AG09319 (cell line): Measurements from ENCODE around the gene DUS1L.

Source experiments
- DNase-seq: peaks from one replicate; pipeline ENCODE4 v3.0.0-alpha.2; 2010; ENCODE audit warnings: low read depth; ENCODE audit errors: extremely low read depth
- CTCF ChIP-seq: IDR thresholded peaks from 2 replicates; pipeline ENCODE4 v1.5.1; 2011; ENCODE audit warnings: low read depth, mild to moderate bottlenecking, inconsistent platforms, low read length, moderate library complexity

Gene DUS1L

GRCh38 chr17:82055023-82055964, 10.3 kb downstream of the DUS1L start:
- TF ChIP-seq CTCF = no peak
- DNase-seq = no peak

DNA sequence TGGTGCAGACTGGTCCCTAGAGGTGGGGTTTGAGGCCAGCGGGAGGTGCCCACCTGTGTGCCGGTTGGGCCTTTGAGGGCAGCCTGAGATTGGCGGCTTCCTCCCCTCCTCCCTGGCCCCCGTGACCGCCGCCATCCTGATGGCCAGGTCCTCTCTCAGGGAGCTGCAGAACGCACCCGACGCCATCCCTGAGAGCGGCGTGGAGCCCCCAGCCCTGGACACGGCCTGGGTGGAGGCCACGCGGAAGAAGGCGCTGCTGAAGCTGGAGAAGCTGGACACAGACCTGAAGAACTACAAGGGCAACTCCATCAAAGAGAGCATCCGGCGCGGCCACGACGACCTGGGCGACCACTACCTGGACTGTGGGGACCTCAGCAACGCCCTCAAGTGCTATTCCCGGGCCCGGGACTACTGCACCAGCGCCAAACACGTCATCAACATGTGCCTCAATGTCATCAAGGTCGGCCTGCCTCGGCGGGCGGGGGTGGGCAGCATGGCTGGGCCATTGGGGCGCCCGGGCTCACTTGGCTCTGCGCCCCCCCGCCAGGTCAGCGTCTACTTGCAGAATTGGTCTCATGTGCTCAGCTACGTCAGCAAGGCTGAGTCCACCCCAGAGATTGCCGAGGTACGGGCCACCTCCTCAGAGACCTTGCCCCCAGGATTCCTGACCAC, 11.1 kb downstream of the DUS1L start:
- TF ChIP-seq CTCF = no peak
- no peak for DNase-seq

- no peak for DNase-seq
Observed at GRCh38 chr17:82053556-82054263, 11.9 kb downstream of the DUS1L start.

GRCh38 chr17:82053130-82053529, 12.5 kb downstream of the DUS1L start:
- no peak for TF ChIP-seq CTCF
- DNase-seq = no peak

More at GRCh38 chr17:82053556-82054263, 11.9 kb downstream of the DUS1L start:
- TF ChIP-seq CTCF = no peak

DNA sequence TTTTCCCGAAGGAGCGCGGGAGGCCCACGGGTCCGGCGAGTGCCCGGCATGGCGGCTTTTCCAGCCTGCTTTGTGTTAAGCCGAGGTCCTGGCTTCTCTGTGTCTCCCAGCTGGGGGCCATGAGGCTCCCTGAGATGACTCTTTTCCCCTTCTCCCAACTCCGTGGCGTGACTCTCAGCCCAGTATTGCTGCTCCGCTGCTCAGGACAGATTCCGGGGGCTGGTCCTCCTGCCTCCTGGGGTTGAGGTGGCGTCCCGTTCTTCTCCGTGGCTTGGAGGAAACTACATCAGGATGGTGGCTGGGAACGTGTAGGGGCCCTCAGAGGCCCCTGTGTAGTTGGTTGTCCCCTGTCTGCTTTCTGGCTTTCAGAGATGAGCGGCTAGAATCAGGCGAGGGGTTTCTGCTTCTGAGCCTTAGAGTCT, 13.0 kb downstream of the DUS1L start:
- no peak for DNase-seq
- no peak for TF ChIP-seq CTCF

DNA sequence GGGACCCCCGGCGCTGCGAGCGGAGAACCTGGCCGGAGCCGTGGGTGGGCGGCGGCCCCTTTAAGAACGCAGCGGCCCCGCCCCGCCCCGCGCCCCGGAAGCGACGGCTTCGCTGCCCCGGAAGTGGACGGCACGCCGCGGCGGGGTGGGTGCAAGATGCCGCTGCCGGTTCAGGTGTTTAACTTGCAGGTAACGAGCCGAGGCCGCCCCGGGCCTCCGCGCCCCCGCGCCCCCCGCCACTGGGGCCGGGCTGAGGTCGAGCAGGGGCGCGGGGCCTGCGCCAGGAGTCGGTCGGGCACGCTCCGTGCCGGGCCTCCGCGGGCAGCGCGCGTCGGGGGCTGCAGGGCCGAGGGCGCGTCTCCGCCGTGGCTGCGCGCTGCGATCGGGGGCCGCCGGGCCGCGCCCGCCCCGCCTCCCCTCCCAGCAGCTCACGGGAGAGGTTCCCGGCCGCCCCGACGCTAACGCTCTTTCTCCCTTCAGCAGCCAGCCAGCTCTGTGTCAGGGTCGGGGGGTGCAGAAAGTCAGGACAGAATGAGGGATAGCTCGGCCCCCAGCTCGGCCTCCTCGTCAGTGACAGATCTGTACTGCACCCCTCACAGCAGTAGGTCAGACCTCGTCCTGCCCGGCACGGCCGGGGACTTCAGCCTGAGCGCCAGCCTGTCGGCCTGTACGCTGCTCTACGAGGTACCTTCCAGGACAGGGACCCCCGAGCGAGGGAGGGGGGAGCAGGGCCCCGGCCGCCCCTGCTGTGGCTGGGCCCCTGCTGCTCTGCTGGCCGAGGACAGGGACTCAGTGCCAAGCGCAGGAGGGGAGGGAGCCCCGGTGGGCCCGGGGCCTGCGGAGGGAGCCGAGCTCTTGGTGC, 13.6 kb downstream of the DUS1L start, which contains the start of the genes GPS1 and RFNG:
GPS1 (plus strand) TSS at position 123 of the 862 bp plus-strand sequence; CDS start at position 157, 34 bp downstream.
RFNG (minus strand) TSS at position 36 of the 862 bp plus-strand sequence. CDS start 45 bp downstream, outside the sequence.
- DNase-seq = no peak
- no peak for TF ChIP-seq CTCF
